ENCODE measurements around the gene ISG20L2.

GRCh38 chr1:156772222-156772621 is 43.7 kb upstream of the ISG20L2 start:
- TF ChIP-seq CTCF (IDR thresholded peaks at IDR 0.05; ENCODE audit: low read depth, low read length) = no peak
- TF ChIP-seq POLR2A (IDR thresholded peaks at IDR 0.05; ENCODE audit: extremely low read depth, insufficient read length) = no peak
- TF ChIP-seq MAX (IDR thresholded peaks at IDR 0.05; ENCODE audit: low read depth, low read length) = no peak
- no peak for TF ChIP-seq MYC (IDR thresholded peaks at IDR 0.05; ENCODE audit: low read depth, low read length)
